Hepatocyte (in vitro differentiated cells): Measurements from ENCODE around the gene CYP24A1. TPM values are rescaled to one million over a fixed set of nuclear protein-coding genes. Genes with fewer than 3 reads are reported as not detected.
"Not testable (repeated sequence)": the region's sequence is repeated elsewhere in the genome, so short reads cannot be mapped to it uniquely, and the experiment has no call there.

ENCODE experiments used
- DNase-seq: peaks from one replicate; pipeline ENCODE4 v3.0.0-alpha.2; 2016; ENCODE audit warnings: low spot score
- H2AFZ ChIP-seq: fragments of 200-600 bp; sonication (generic); 2 replicates; pipeline ENCODE4 v1.6.0; 2016; ENCODE audit warnings: antibody characterized with exemption, mild to moderate bottlenecking
- H3K27ac ChIP-seq: fragments of 200-600 bp; sonication (generic); 2 replicates; pipeline ENCODE4 v1.5.1; 2016; ENCODE audit warnings: mild to moderate bottlenecking
- H3K27me3 ChIP-seq: fragments of 200-600 bp; sonication (generic); 2 replicates; pipeline ENCODE4 v1.6.1; 2016
- H3K36me3 ChIP-seq: fragments of 200-600 bp; sonication (generic); replicated peaks from 2 replicates; pipeline ENCODE4 v1.5.1; 2016; ENCODE audit warnings: low read depth; ENCODE audit not compliant: insufficient read depth
- H3K4me1 ChIP-seq: fragments of 200-600 bp; sonication (generic); 2 replicates; pipeline ENCODE4 v1.5.1; 2016; ENCODE audit warnings: mild to moderate bottlenecking, moderate library complexity; ENCODE audit not compliant: insufficient read depth
- H3K4me2 ChIP-seq: fragments of 200-600 bp; sonication (generic); 2 replicates; pipeline ENCODE4 v1.6.0; 2016
- H3K4me3 ChIP-seq: fragments of 200-600 bp; sonication (generic); 2 replicates; pipeline ENCODE4 v1.5.1; 2016; ENCODE audit warnings: mild to moderate bottlenecking
- H3K79me2 ChIP-seq: fragments of 200-600 bp; sonication (generic); 2 replicates; pipeline ENCODE4 v1.6.0; 2017; ENCODE audit warnings: mild to moderate bottlenecking
- H3K9me2 ChIP-seq: fragments of 200-600 bp; sonication (generic); replicated peaks from 2 replicates; pipeline ENCODE4 v1.6.0; 2017; ENCODE audit warnings: mild to moderate bottlenecking; ENCODE audit not compliant: insufficient read depth
- H3K9me3 ChIP-seq: fragments of 200-600 bp; sonication (generic); 2 replicates; pipeline ENCODE4 v1.5.1; 2016; ENCODE audit warnings: low read depth, mild to moderate bottlenecking
- H4K20me1 ChIP-seq: fragments of 200-600 bp; sonication (generic); 2 replicates; pipeline ENCODE4 v1.6.0; 2016; ENCODE audit warnings: mild to moderate bottlenecking; ENCODE audit not compliant: insufficient read depth, poor library complexity, severe bottlenecking
- EZH2 ChIP-seq: fragments of 200-600 bp; sonication (generic); IDR thresholded peaks from 2 replicates; pipeline ENCODE4 v1.6.1; 2016; ENCODE audit warnings: antibody characterized with exemption, mild to moderate bottlenecking, borderline replicate concordance
- EZH2phosphoT487 ChIP-seq: fragments of 200-600 bp; sonication (generic); IDR thresholded peaks from one replicate; pipeline ENCODE4 v1.6.1; 2018; ENCODE audit warnings: antibody characterized with exemption, mild to moderate bottlenecking, low read depth, moderate library complexity; ENCODE audit not compliant: unreplicated experiment, severe bottlenecking
- WGBS: methylation state at CpG from one replicate; pipeline ENCODE4 v1.1.6; 2016; ENCODE audit warnings: low lambda C conversion rate; ENCODE audit errors: missing lambda C conversion rate; 5-methylcytosine and 5-hydroxymethylcytosine counted together
- polyA plus RNA-seq: library from polyadenylated mRNA; unstranded; fragments of >200 nt; fragmentation: Nextera tagmentation; extraction: Ambion mirVana; gene quantifications from 2 replicates; pipeline ENCODE4 v1.2.1, GENCODE V29; 2016
- total RNA-seq: library from RNA; depleted of rRNA; stranded (reverse); fragments of >200 nt; gene quantifications from 2 replicates; pipeline ENCODE4 v1.2.3, GENCODE V29; 2014
- TF ChIP-seq, protein P1 (sequence below): fragments of 200-600 bp; sonication (generic); IDR thresholded peaks from 2 replicates; pipeline ENCODE4 v1.5.1; 2016; ENCODE audit warnings: antibody characterized with exemption, mild to moderate bottlenecking; ENCODE audit not compliant: poor library complexity

CYP24A1 gene
- total and polyA plus RNA-seq, 2 experiments from 2014 or later = 1.5 TPM; not detected in 1

DNA sequence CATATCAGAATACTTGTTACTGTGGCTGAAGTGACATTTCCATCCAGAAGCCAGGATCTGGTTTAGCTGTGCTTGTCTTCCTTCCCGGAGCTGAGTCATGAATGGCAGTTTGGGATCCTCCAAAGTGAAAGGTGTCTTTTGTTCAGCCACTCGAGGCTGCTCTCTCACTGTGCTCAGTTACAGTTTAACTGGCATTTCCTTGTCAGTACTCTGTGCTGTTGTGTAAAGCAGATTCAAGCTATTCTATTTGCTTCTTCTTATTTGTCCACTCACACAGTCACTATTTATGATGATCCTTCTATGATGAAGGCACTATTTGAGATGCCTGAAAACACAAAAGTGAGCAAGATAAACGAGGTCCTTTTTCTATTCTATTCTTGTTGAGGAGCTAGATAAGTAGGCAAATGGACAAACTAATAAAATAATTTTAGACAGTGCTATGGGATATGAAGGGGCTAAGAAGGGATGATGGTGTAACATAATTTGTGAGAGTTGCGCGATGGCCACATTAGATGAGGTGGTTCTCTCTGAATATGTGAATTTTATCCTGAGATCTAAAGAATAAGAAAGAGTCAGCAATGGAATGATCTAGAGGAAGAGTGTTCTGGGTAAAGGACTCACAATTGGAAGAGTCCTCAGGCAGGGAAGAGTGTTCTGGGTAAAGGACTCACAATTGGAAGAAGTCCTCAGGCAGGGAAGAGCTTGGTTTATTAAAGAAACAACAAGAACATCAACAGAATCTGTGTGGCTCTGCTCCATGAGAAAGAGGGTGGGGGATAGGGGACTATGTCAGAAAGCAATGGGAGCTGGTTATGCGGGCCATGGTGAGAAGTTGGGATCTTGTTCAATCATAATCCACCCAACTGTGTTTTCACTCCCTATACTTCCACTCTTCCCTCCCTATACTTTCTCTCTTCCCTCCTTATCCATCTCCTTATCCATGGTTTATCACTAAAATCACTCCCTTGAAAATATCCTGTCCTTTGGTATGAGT lies 40.1 kb downstream of the CYP24A1 start:
- 63% methylated on average over 6 of the region's 6 CpGs for WGBS
- Histone ChIP-seq H3K9me3 (no peaks in the 10 kb centered on the region), H3K36me3 (no peaks in the 10 kb centered on the region), H4K20me1 (no peaks in the 10 kb centered on the region), H3K4me3 (no peak overlapping the region), H3K4me1 (peaks cover 10% of the 10 kb centered on the region), H3K79me2 (no peaks in the 10 kb centered on the region), H3K27me3 (no peaks in the 10 kb centered on the region), H3K9me2 (no peaks in the 10 kb centered on the region), H3K27ac (peak overlapping the region; percentile 75), H2AFZ (no peak overlapping the region), H3K4me2 (peak overlapping the region; percentile 19)
- TF ChIP-seq, protein P1, sequence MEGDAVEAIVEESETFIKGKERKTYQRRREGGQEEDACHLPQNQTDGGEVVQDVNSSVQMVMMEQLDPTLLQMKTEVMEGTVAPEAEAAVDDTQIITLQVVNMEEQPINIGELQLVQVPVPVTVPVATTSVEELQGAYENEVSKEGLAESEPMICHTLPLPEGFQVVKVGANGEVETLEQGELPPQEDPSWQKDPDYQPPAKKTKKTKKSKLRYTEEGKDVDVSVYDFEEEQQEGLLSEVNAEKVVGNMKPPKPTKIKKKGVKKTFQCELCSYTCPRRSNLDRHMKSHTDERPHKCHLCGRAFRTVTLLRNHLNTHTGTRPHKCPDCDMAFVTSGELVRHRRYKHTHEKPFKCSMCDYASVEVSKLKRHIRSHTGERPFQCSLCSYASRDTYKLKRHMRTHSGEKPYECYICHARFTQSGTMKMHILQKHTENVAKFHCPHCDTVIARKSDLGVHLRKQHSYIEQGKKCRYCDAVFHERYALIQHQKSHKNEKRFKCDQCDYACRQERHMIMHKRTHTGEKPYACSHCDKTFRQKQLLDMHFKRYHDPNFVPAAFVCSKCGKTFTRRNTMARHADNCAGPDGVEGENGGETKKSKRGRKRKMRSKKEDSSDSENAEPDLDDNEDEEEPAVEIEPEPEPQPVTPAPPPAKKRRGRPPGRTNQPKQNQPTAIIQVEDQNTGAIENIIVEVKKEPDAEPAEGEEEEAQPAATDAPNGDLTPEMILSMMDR = no peak
- TF ChIP-seq EZH2phosphoT487 = no peak
- peak; percentile 67 for DNase-seq

DNA sequence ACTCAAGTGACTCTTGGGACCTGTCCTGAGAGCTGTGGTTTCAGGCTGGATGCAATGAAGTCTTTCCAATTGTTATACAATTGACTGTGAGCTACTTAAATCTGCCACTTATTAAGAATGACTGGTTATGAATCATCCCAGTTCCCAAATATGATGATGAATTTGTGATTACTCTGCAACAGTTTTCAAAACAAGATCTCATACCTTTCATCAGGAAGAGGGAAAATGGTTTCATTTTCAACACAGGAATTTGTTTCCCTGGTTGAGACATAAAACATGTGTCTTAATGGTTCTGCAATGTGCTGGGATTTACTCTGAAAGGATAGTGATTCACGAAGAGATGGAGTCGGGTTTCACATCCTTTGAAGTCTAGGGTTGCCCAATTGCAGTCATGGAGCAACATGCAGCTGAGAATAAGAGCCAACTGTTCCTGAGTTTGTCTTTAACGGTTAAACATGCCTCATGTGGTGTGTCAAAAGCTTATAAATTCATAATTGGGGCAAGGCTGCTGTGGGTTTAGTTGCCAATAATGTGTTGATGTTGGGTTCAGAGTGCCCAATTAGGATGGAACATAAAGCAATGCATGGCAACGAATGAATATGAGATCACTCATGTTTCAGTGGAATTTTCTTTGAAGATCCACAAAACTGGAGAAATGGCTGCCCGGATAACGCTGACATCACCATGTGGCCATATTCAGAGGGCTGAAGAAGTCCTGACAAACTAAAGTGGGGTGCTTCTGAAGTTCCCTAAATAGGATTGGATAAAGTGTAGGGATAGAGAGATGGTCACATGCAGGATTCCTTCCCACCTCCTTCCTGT lies 41.0 kb downstream of the CYP24A1 start:
- TF ChIP-seq EZH2 = no peak
- TF ChIP-seq EZH2phosphoT487 = no peak
- TF ChIP-seq, protein P1 = no peak
- no peaks in the 10 kb centered on the region for H3K27me3 ChIP-seq
- H3K79me2 ChIP-seq = no peaks in the 10 kb centered on the region
- H2AFZ ChIP-seq = no peak overlapping the region
- H3K4me2 ChIP-seq = peak overlapping the region; percentile 50
- H3K4me1 ChIP-seq = peaks cover 10% of the 10 kb centered on the region
- H3K9me2 ChIP-seq = no peaks in the 10 kb centered on the region
- WGBS = 29% methylated on average over 6 of the region's 6 CpGs
- no peaks in the 10 kb centered on the region for H3K36me3 ChIP-seq
- DNase-seq = peak; percentile 86
- H3K9me3 ChIP-seq = no peaks in the 10 kb centered on the region
- H3K4me3 ChIP-seq = no peak overlapping the region
- no peaks in the 10 kb centered on the region for H4K20me1 ChIP-seq
- peak overlapping the region; percentile 85 for H3K27ac ChIP-seq

DNA sequence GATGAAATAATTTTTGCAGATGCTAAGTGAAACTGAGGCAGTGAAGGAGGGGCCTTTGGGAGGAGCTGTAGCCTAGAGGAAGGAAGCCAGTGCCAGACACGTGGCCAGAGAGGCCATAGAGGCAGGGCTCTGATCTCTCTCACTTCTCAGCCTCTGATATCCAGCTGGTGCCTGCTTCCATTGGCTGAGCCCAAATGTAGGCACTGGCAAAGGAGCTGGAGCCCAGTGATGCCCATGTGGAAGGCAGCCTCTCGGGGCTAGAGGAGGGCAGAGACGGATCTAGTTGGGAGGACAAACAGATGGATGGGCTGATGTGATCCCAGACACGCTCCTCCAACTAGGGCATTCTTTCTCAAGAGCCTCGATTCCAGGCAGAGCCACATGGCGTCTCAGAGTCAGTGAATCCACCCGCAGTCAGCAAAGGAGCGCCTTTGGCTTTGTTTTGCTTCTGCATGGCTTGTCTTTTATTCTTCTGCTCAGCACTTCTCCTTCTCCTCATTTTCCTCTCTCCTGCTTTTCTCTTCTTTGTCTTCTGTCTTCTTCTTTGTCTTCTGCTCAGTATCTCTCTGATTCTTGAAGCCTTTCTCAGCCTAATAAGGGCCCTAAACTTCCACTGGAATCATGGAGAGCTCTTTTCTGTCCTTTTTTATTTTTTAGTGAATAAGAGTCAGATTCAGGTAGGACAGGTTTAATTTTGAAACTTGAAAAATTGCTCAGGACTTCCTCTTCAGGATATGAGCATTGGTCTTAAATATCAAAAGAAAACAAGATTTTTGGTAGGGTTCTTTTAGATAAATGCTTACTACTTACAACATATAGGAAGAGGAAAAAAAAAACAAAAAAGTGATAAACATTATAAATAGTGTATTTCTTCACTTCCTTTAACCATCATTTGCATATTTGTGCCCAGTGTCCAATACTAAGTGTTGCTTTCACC lies 41.8 kb downstream of the CYP24A1 start:
- H3K4me2 ChIP-seq = peak overlapping the region; percentile 50
- peaks cover 10% of the 10 kb centered on the region for H3K4me1 ChIP-seq
- TF ChIP-seq, protein P1 = no peak
- TF ChIP-seq EZH2 (no peak), EZH2phosphoT487 (no peak)
- H4K20me1 ChIP-seq = no peaks in the 10 kb centered on the region
- no peak overlapping the region for H2AFZ ChIP-seq
- 84% methylated on average over 8 of the region's 8 CpGs for WGBS
- DNase-seq = no peak
- H3K36me3 ChIP-seq = no peaks in the 10 kb centered on the region
- no peaks in the 10 kb centered on the region for H3K9me2 ChIP-seq
- no peaks in the 10 kb centered on the region for H3K27me3 ChIP-seq
- H3K79me2 ChIP-seq = no peaks in the 10 kb centered on the region
- H3K4me3 ChIP-seq = no peak overlapping the region
- no peaks in the 10 kb centered on the region for H3K9me3 ChIP-seq
- H3K27ac ChIP-seq = peak overlapping the region; percentile 85

DNA sequence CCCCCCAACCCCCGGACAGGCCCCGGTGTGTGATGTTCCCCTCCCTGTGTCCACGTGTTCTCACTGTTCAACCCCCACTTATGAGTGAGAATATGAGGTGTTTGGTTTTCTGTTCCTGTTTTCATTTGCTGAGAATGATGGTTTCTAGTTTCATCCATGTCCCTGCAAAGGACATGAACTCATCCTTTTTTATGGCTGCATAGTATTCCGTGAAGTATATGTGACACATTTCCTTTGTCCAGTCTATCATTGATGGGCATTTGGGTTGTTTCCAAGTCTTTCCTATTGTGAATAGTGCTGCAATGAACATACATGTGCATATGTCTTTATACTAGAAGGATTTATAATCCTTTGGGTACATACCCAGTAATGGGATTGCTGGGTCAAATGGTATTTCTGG lies 42.7 kb downstream of the CYP24A1 start:
- H3K4me3 ChIP-seq, DNase-seq, H3K36me3 ChIP-seq, H2AFZ ChIP-seq, H3K4me2 ChIP-seq, H3K27me3 ChIP-seq, H4K20me1 ChIP-seq, H3K4me1 ChIP-seq, H3K9me2 ChIP-seq, H3K79me2 ChIP-seq, H3K9me3 ChIP-seq, H3K27ac ChIP-seq: not testable (repeated sequence)
- WGBS = 98% methylated on average over 4 of the region's 4 CpGs
